SHP77 (cell line): ENCODE results near the gene TTC39B.

Experiments used
- DNase-seq, 2 experiments: peaks; one replicate each; lab custom pipeline; 2025; lab: John Stamatoyannopoulos, UW

TTC39B gene

DNA sequence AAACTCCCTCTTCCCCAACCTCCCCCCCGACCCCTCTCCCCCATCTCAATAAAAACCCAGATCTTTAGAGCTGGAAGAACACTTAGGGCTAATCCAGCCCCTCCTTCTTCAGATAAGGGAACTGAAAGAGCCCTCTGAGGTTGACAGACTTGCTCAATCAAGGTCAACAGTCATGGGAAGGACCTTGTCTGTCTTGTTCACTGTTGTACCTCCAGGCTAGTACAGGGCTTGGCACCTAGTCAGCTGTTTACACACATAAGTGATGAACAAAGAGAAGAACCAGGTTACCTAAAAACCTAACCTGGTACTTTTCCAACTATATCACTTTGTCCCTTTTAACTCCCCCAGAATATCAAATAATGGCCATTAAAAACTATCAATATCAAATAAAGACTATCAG lies 2.4 kb downstream of the TTC39B start:
- DNase-seq, result no peak

DNA sequence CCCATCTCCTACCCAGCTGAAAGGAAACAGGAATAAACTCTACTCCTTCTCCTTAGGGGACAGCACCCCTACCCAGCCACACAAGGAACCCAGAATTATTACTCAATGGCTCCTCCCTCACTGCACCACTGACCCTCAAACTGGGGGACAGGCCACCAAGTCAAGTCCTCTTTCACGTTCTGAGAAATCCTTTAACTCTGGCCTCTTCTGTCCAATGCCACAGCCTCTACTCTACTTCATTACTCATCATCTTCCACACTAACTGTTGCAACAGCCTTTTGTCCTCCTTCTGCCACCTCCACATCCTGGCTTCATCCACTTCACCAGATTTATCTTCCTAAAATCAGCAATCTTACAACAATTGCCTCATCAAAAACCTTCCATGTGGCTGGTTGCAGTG lies 6.8 kb downstream of the TTC39B start:
- DNase-seq, result no peak

DNA sequence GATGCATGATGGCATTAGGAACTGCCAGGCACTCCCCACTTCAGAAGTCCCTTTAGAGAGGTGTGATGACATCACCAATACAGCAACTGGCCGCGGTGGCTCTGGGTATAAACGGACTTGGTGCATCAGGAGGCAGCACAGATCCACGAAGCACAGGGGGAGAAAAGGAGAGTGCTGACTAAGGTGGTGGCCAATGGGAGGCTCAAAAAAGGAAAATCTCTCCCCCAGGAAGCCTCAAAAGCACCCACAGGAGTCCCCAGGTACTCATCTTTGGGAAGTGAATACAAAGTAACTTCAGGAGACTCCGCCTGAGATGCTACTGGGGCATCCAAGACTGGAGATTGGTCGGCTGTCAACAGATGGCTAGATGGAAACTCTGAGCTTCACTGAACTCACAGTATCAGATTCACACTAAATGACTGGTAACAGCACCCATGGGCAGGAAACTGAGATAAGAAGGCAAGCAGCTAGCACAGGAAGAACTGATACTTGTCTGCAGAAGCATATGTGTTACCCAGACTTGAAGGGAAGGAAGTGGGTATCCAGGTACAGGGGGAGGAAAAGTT lies 7.6 kb downstream of the TTC39B start:
- DNase-seq, result no peak

DNA sequence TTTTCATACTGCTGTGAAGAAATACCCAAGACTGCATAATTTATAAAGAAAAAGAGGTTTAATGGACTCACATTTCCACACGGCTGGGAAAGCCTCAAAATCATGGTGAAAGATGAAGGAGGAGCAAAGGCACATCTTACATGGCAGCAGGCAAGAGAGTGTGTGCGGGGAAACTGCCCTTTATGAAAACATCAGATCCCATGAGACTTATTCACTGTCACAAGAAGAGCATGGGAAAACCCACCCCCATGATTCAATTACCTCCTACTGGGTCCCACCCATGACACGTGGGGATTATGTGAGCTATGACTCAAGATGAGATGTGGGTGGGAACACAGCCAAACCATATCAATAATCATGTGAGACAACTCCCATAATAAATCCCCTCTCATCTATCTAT lies 8.7 kb downstream of the TTC39B start:
- no peak for DNase-seq

DNA sequence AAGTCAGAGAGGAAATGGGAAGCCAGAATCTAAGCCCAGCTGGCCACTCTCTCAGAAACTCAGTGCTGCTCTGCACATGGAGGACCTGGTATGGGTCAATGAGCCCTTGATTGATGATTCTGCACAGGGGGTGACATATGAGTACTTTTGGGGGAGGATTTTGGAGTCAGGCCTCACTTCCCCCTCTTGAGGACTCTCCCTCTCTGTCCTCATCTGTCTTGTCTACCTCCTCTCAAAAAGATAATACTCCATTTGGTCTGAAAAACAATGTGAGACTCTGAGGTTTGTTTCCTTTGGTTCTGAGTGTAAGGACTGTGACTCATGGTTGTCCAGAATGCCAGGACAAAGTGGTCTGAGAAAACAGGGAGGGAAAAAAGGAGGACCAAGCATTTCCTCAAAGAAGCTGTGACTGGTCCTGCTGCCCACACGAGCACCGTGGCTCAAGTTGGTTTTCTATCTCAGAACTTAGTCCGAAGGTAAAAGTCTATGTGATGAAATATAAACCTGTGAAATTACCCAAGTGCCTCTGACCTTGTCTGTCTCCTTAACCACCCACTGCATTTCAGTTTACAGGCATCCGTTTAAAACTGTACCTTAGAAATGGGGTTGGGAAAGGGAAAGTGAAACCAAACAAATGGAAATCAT lies 11.1 kb downstream of the TTC39B start:
- no peak for DNase-seq

DNA sequence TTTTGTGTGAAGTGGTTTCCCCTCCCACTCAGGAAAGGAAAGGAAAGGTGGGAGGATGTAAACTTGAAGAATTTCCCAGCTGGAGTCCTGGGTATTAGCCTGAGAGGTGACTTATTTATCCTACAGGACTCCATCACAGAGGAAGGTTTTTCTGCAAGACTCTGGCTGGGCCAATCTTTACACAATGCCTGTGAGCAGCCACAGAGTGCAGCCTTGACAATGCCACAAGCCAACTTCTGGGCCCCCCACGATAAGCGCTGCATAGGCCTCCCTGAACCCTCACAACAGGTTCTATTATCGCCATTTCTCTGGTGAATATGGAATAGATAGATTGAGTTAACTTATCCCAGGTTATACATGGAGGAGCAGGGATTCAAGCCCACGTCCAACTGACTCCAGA lies 12.4 kb downstream of the TTC39B start:
- DNase-seq, result no peak

DNA sequence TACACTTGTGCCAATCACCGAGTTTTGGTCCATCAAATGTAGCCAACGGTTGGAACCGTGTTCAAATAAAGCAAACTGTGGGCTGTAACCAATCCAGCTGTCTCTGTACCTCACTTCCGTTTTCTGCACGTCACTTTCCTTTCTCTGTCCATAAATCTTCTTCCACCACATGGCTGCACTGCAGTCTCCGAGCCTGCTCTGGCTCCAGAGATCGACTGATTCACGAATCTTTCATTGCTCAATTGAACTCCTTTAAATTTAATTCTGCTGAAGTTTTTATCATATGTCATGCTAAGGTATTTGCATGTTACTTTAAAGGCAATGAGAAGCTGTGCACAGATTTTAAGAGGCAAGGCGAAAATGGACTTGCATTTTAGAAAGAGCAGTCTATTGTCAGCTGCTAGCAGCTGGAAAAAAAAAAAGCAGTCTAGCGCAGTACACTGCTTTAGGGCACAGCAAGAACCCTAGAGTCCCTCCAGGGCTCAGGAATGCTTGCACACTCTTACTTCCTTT lies 13.2 kb downstream of the TTC39B start:
- DNase-seq, result peak in 1 of 2 experiments; percentile 18

DNA sequence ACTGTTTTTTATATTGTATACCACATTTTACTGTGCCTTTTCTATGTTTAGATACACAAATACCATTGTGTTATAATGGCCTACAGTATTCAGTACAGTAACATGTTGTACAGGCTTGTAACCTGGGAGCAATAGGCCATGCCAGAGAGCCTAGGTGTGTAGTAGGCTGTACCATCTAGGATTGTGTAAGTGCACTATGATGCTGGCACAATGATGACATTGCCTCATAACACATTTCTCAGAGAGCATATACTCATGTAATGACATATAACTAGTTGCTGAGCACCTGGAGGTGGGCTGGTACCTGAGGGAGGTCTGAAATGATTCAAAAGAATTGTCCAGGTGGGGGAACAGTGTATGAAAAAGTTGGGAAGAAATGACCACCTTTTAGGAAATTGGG lies 13.9 kb downstream of the TTC39B start:
- DNase-seq, result no peak

DNA sequence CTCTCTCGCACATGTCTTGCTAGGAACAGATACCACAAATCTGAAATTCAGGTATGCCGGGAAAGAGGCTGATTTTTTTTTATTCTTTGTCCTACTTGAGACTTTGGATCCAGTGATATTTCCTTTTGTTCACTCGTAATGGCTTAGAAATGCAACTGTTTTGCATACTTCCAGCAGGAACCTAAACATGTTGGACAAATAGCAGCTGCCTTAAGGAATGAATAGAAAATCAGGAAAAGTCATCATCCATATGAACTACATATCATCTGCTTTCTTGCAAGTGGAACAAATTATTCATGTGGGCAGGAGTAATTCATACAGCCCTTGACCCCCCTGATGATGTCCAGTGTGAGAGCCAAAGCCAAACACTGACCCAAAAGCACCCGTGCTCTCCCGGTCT lies 17.4 kb downstream of the TTC39B start:
- no peak for DNase-seq

DNA sequence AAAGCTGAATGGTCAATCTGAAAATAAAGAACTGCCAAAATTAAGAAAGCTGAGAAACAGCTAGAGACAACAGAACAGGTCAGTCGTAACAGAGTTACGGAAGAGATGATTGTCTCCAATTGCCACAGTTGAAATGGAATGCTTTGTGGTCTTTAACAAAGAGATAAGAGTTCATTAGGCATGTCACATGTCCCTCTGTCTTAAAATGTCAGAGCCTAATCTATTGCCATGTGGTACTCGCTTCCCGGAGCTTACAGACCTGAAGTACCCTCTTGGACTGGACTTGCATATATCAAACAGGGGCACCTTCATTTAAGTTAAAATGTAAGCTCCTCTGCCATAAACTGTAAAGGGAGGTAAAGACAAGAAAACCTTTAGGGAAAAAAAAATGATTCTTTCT lies 19.7 kb downstream of the TTC39B start:
- no peak for DNase-seq

DNA sequence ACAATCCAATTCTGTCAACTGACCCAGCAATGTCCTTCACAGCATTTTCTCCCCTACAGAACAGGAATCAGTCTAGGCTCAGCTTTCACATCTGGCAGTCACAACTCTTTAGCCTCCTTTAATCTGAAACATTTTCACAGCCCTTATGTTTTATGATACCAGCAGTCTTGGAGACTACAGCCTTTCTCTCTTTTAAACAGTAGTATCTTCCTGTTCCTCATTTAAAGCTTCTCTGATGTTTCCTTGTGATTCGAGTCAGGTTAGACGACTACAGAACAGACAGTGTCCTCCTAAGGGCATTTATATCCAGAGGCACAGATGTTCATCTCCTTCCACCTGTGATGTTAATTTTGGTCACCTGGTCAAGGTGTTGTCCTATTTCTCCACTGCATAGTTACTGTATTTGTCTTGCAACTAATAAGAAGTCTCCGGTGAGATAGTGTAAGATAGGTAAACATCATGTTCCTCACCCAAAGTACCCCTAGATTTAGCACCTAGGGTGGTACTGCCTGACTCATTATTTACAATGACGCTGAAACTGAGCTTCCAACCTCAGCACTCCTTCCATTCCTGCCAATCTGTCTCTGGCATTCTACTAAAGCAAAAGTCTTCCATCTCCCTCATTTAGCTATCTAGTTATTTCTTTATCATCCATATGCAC lies 20.7 kb downstream of the TTC39B start:
- no peak for DNase-seq

DNA sequence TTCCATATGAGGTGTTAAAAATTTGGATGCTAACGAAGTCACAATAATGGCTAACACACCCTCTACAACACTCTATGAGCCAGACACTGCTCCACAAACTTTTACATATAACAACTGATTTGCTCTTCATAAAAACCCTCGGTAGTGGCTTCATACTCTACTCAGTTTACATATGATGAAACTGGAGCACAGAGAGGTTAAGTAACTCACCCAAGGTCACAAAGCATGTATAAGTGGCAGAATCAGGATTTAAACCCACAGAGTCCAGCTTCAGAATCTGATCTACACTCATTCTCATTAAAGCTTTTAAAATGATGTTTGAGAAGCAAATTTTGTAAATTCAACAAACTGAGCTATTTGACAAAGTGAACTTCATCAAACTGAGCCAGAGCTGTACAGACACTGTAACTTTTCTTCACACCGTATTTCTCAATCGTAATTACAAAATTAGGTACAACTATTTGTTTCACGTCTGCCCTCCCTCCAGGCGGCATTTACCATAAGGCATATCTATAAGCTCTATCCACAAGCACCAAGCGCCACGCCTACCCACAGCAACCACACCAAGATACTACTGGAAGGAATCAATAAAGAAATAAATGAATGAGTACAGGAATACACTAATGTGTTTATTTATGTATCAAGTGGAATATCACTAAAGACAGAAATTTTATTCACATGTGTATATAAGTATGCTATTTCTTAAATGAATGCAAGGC lies 24.3 kb downstream of the TTC39B start:
- DNase-seq, result no peak

DNA sequence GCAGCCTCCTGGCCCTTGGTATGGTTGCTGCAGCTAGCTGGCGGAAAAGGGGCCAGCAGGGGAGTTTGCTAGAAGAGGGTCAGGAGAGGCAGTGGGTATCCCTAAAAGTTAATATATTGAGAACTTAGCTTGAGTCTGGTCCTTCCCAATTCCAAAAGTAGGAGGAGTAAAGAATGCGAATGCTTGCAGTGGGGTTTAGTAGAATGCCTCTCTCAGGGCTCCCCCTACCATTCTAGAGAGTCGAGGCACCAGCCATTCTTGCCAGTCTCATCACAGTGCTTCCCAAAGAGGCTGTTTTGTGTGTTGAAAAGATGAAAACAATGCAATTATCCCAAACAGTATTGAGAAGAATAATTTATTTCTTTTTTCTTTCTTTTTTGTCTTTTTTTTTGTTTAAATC lies 26.4 kb downstream of the TTC39B start:
- DNase-seq, result no peak

DNA sequence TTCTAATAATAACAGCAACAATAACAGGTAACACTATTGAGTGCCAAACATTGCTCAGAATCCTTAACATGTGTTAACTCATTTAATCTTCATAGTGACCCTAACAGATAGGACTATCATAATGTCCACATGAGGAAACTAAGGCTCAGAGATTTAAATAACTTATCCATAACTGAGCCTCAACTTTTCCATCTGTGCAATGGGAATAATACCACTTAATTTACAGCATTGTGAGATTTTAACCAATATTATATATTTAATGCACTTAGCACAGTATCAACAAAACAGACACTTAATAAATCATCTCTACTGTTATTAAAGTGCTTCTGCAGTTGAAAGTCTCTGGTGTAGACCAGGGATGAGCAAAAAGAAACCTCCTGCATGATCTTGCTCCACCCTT lies 28.2 kb downstream of the TTC39B start:
- no peak for DNase-seq

DNA sequence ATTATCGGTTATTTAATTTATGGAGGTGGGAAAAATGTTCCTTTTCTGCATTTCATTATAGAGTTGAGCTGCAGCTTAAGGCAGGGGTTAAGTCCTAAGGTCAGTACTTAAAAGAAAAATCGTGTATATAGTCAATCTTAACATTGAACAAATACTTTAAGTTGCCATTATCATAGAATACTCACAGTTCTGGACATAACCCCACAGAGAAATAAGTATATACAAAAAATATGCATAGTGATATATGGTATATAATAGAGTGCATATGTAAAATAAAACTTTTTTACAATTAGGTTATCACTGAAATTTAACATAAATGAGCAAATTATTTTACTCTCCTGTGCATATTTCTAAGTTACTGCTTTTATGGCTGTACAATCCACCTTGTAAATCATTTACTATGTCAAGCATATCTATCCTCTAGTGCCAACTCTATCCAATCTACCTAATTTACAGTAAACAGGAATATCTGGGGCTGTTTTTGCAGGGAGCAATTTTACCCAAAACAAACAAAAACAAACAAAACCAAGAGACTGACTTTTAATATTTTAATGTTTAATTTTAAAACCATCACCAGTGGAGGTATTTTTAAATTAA lies 28.8 kb downstream of the TTC39B start:
- DNase-seq, result no peak

DNA sequence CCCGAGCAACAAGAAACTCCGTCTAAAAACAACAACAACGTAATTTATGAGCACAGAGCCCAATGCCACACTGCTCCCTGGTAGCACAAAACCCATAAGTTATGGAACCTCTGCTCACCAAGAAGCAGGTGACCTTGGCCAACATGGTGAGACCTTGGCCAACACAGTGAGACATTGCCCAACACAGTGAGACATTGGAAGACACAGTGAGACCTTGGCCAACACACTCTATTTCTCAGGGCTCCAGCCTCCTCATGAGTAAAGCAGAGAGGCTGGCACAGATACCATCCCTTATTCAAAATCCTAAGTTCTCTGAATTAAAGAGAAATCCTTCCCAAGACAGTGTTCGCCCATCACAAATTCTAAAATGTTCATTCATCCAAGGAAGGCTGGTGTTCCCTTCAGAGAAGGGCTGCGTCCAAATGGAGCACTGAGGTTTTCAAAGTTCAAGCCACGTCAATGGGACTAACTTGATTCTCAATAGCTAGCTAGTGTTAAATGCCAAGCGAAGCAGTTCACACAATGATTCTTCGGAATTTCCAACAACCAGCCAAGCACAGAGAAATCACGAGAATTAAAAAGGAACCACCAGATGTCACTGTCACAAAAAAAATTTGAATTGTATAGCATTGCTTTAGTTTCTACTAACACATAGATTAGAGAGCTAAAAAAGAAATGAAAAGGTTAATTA lies 29.5 kb downstream of the TTC39B start:
- no peak for DNase-seq

DNA sequence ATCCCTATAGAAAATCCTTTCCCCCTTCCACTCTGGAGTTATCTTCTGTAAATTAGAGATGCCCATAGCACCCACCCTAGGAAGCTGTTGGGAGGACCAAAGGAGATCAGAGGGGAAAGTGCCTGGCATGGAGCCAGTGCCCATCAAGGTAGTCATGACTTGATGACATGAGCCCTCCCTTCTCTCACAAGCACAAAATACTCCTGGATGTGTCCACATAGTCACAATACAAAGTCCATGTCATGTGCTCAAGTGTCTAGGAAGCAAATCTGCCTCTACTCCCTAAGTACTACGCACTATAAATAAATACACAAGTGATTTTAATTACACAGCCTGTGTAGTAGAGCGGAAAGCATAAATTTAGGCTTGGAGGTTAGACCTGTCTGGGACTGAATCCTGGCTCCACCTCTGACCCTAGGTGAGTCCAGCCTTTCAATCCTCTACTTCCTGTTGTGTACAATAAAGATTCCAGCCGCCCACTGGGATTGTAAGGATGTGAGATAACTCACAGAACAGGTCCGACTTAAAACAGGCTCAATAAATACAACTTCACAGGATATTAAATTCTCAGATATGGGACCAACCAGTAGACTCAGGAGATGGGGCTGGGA lies 30.6 kb downstream of the TTC39B start:
- DNase-seq, result no peak

DNA sequence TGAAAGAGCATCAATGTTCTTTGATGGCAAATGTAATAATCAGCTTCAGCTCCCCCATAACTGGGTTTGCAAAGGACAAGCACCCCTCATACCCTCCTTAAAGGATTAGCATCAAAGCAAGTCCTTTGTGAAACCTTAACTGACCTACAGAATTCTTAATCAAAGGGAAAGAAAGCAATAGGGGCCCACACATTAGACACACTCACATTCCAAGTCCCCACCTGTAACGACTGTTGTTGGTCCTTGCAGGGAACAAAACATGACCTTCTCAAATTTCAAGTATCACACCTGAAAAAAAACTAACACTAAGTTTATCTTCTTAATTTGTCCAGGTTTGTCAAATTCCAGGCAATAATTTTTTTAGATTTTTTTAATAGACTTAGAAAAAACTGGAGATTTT lies 32.6 kb downstream of the TTC39B start:
- DNase-seq, result no peak

DNA sequence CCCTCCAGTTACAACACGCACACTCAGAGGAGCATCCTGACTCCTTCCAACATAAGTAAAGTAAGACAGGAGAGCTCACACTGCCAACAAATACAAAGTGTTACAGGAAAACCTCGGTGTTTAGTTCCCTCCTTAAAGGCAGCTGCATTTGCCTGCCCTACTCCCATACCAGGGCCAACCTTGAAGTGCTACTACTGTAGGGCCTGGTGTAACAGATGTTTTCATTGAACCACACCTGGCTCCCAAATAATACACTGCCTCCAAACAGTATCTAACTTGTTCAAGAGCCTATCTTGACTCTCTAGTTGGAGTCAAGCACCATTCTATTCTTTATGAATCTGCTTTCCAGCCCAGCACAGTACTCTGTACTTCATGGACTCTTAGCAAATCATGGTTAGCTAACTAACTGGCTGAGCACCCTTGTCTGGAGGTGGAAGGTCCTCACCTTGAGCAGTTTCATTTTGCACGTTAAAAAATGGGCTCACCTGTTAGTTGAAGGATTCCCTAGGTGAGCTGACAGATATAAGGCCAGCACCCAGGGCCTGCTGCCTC lies 34.6 kb downstream of the TTC39B start:
- DNase-seq, result no peak

DNA sequence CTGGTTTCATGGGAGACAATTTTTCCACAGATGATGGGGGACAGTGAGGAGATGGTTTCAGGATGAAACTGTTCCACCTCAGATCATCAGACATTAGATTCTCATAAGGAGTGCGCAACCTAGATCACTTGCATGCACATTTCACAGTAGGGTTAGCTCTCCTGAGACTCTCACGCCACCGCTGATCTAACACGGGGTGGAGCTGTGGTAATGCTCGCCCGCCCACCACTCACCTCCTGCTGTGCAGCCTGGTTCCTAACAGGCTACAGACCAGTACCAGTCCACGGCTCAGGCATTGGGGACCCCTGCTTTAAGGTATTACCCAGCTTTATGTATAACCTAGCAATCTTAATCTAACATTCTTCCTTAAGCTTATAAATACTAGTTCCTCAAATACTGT lies 35.6 kb downstream of the TTC39B start:
- DNase-seq, result no peak

DNA sequence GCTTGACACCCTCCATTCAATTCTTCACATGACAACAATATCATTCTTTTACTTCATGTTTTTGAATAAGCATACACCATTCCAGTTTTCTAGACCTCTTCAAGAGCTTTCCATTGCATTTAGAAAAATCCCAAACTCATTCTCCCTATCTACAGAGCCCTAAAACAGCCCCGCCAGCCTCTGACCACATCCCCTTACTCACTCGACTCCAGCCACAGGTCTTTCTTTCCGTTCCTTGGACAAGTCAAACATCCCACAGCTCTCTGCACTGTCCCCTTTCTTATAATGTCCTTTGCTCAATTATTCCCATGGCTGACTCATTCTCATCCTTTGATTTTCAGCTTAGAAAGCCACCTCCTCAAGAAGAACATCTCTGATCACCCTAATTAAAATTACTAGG lies 38.2 kb downstream of the TTC39B start:
- no peak for DNase-seq
